CD4-positive, CD25-positive, alpha-beta regulatory T cell (primary cell): ENCODE measurements around the gene CDK18. TPM values are rescaled to one million over a fixed set of nuclear protein-coding genes. Genes with fewer than 3 reads are reported as not detected.
A peak's percentile ranks its signal among the peaks of the same experiment; 100 is the strongest.

Experiments
- ATAC-seq, 2 donors: fragments of 150-1000 bp; cut with Tn5 transposase; one replicate each; pipeline ENCODE4 v1.10.0; 2021; ENCODE audit warnings: low read depth in 2 of 2, moderate number of reproducible peaks in 2 of 2, moderate library complexity in 1 of 2
- DNase-seq, 3 donors: peaks; one replicate each; pipeline versions ENCODE4 v3.0.0 to v3.0.0-alpha.2; 2012 to 2022; ENCODE audit warnings: mixed read lengths in 1 of 3
- H3K27ac ChIP-seq: one replicate; pipeline ENCODE4 v1.7.0; 2013; ENCODE audit warnings: mild to moderate bottlenecking, low read length; ENCODE audit not compliant: insufficient read depth, poor library complexity, severe bottlenecking
- H3K27me3 ChIP-seq: one replicate; pipeline ENCODE4 v1.7.0; 2013; ENCODE audit warnings: low read length; ENCODE audit not compliant: control insufficient read depth, insufficient read depth
- H3K36me3 ChIP-seq: one replicate; pipeline ENCODE4 v1.7.0; 2013; ENCODE audit warnings: mild to moderate bottlenecking, low read length, moderate library complexity; ENCODE audit not compliant: control insufficient read depth, insufficient read depth
- H3K4me1 ChIP-seq: 2 replicates; pipeline ENCODE4 v1.7.0; 2013; ENCODE audit warnings: mild to moderate bottlenecking, low read length; ENCODE audit not compliant: insufficient read depth, control insufficient read depth, poor library complexity, severe bottlenecking
- H3K4me3 ChIP-seq: one replicate; pipeline ENCODE4 v1.7.0; 2013; ENCODE audit warnings: low read depth, mild to moderate bottlenecking, low read length, moderate library complexity
- H3K9me3 ChIP-seq, 2 experiments: 1 replicate in 1 of 2; 2 replicates in 1 of 2; pipeline ENCODE4 v1.7.0; 2013; ENCODE audit warnings: low read length in 2 of 2, mild to moderate bottlenecking in 1 of 2, moderate library complexity in 1 of 2; ENCODE audit not compliant: control insufficient read depth in 2 of 2
- H3K27ac Mint-ChIP-seq, 3 donors: one replicate each; pipeline ENCODE4 v1.8.0; 2020 to 2022; ENCODE audit warnings: mild to moderate bottlenecking in 3 of 3, mixed read lengths in 3 of 3, moderate library complexity in 2 of 3
- H3K27me3 Mint-ChIP-seq: one replicate; pipeline ENCODE4 v1.8.0; 2022; ENCODE audit warnings: mild to moderate bottlenecking, mixed read lengths
- H3K36me3 Mint-ChIP-seq: one replicate; pipeline ENCODE4 v1.8.0; 2020; ENCODE audit warnings: mixed read lengths
- H3K4me1 Mint-ChIP-seq, 4 donors: one replicate each; pipeline ENCODE4 v1.8.0; 2020 to 2022; ENCODE audit warnings: mixed read lengths in 4 of 4, mild to moderate bottlenecking in 1 of 4
- H3K4me3 Mint-ChIP-seq, 4 donors: one replicate each; pipeline ENCODE4 v1.8.0; 2020 to 2022; ENCODE audit warnings: mild to moderate bottlenecking in 4 of 4, mixed read lengths in 4 of 4, moderate library complexity in 3 of 4
- H3K9me3 Mint-ChIP-seq, 7 donors: one replicate each; pipeline ENCODE4 v1.8.0; 2020 to 2022; ENCODE audit warnings: mixed read lengths in 7 of 7, mild to moderate bottlenecking in 3 of 7, moderate library complexity in 2 of 7
- polyA plus RNA-seq, 4 donors: library from polyadenylated mRNA; unstranded; fragments of 300-500 nt; fragmentation: Illumina TruSeq; gene quantifications; one replicate each; pipeline ENCODE4 v1.2.3, GENCODE V29; 2021
- total RNA-seq: library from RNA; stranded (reverse); gene quantifications from one replicate; pipeline ENCODE4 v1.2.3, GENCODE V29; 2022

The CDK18 gene
- total and polyA plus RNA-seq, 5 donors from 2014 or later, result 0.49 TPM; not detected in 4

- Mint-ChIP-seq H3K27me3 (peaks cover 57% of the 10 kb centered on the region), H3K36me3 (peaks cover 8% of the 10 kb centered on the region), H3K4me3 (no peak overlapping the region), H3K9me3 (peaks cover 0 to 16% (median 3%) of the 10 kb centered on the region in 7 donors), H3K4me1 (no peaks in the 10 kb centered on the region), H3K27ac (no peak overlapping the region)
- Histone ChIP-seq H3K27me3 (peaks cover 27% of the 10 kb centered on the region), H3K9me3 (peaks cover 14 to 17% of the 10 kb centered on the region in 2 experiments), H3K36me3 (no peaks in the 10 kb centered on the region), H3K4me3 (no peak overlapping the region), H3K4me1 (no peaks in the 10 kb centered on the region), H3K27ac (no peak overlapping the region)
- no peak for ATAC-seq
- DNase-seq, result no peak
Observed at GRCh38 chr1:205554026-205554811, 49.8 kb downstream of the CDK18 start.

DNA sequence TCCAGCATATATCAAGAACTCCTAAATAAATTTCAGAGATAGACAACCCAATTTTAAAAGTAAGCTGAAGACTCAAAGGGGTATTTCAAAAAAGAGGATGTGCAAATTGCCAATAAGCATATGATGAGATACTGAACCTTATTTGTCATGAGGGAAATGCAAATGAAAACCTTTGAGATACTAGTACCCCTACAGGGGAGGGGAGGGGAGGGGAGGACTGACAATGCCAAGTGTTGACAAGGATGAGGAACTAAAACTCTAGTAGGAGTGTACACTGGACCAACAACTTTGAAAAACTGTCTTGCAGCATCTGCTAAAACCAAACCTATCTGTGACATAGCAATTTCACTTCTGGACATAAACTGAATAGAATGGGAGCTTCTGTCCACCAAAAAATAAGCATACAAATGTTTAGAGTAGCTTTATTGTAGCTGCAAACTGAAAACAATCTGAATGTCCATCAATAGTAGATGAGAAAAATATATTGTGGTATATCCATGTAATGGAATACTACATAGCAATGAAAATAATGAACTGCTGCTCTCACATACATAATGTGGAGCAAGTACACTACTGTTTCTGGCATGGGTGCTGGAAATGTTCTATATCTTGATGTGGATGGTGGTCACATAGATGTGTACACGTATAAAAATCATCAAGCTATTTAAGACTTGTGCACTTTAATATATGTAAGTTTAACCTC lies 57.2 kb downstream of the CDK18 start:
- H3K36me3 ChIP-seq, result no peaks in the 10 kb centered on the region
- Mint-ChIP-seq H3K27me3 (peaks cover 44% of the 10 kb centered on the region), H3K9me3 (peaks cover 0 to 18% (median 3%) of the 10 kb centered on the region in 7 donors), H3K36me3 (no peaks in the 10 kb centered on the region), H3K4me1 (no peaks in the 10 kb centered on the region), H3K4me3 (no peak overlapping the region), H3K27ac (no peak overlapping the region)
- DNase-seq, result no peak
- no peaks in the 10 kb centered on the region for H3K4me1 ChIP-seq
- no peak for ATAC-seq
- peaks cover 23% of the 10 kb centered on the region for H3K27me3 ChIP-seq
- H3K27ac ChIP-seq, result no peak overlapping the region
- H3K4me3 ChIP-seq, result no peak overlapping the region
- H3K9me3 ChIP-seq, result peaks cover 3 to 5% of the 10 kb centered on the region in 2 experiments

- Histone ChIP-seq H3K4me1 (peaks cover 4% of the 10 kb centered on the region), H3K36me3 (no peaks in the 10 kb centered on the region), H3K4me3 (no peak overlapping the region), H3K27ac (no peak overlapping the region), H3K9me3 (peaks cover 3 to 5% of the 10 kb centered on the region in 2 experiments), H3K27me3 (peaks cover 31% of the 10 kb centered on the region)
- H3K4me3 Mint-ChIP-seq, result no peak overlapping the region
- H3K27me3 Mint-ChIP-seq, result peaks cover 45% of the 10 kb centered on the region
- ATAC-seq, result no peak
- peaks cover 0 to 15% (median 3%) of the 10 kb centered on the region in 7 donors for H3K9me3 Mint-ChIP-seq
- H3K27ac Mint-ChIP-seq, result no peak overlapping the region
- no peaks in the 10 kb centered on the region for H3K36me3 Mint-ChIP-seq
- peaks cover 0 to 5% (median 2%) of the 10 kb centered on the region in 4 donors for H3K4me1 Mint-ChIP-seq
- DNase-seq, result no peak
Observed at GRCh38 chr1:205563927-205564441, 59.5 kb downstream of the CDK18 start.

DNA sequence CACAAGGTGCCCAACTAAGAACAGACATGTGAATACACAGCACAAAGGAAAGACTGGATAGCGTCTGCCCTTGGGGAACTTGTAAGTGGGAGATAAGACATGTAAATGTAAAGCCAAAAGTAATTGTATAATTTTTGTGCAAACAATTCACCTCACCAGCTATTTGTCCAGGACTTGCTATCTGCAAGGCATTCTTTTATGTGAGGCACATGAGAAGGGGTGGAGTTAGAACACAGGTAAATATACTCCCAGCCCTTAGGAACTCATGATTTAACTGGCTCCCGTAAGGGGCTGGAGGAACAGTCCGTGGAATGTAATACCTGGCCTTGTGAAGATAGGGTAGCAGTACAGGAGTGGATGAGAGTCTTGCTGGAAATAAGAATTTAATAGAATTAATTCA lies 61.3 kb downstream of the CDK18 start:
- Mint-ChIP-seq H3K4me3 (no peak overlapping the region), H3K27ac (no peak overlapping the region), H3K36me3 (no peaks in the 10 kb centered on the region), H3K27me3 (peaks cover 50% of the 10 kb centered on the region), H3K4me1 (peaks cover 0 to 11% (median 2%) of the 10 kb centered on the region in 4 donors), H3K9me3 (peaks cover 0 to 12% (median 3%) of the 10 kb centered on the region in 7 donors)
- DNase-seq (no peak), ATAC-seq (no peak)
- Histone ChIP-seq H3K27ac (no peak overlapping the region), H3K4me1 (peaks cover 4% of the 10 kb centered on the region), H3K36me3 (no peaks in the 10 kb centered on the region), H3K27me3 (peaks cover 24% of the 10 kb centered on the region), H3K4me3 (no peak overlapping the region), H3K9me3 (peaks cover 3 to 5% of the 10 kb centered on the region in 2 experiments)

- H3K4me1 ChIP-seq, result peaks cover 4% of the 10 kb centered on the region
- H3K4me3 Mint-ChIP-seq, result no peak overlapping the region
- H3K4me1 Mint-ChIP-seq, result peaks cover 0 to 11% (median 2%) of the 10 kb centered on the region in 4 donors
- H3K36me3 Mint-ChIP-seq, result no peaks in the 10 kb centered on the region
- H3K4me3 ChIP-seq, result no peak overlapping the region
- H3K9me3 ChIP-seq, result no peaks in the 10 kb centered on the region
- H3K27ac ChIP-seq, result no peak overlapping the region
- H3K27me3 ChIP-seq, result peaks cover 27% of the 10 kb centered on the region
- DNase-seq (no peak), ATAC-seq (no peak)
- peaks cover 0 to 1% (median 0%) of the 10 kb centered on the region in 7 donors for H3K9me3 Mint-ChIP-seq
- peaks cover 57% of the 10 kb centered on the region for H3K27me3 Mint-ChIP-seq
- no peak overlapping the region for H3K27ac Mint-ChIP-seq
- H3K36me3 ChIP-seq, result no peaks in the 10 kb centered on the region
Observed at GRCh38 chr1:205567716-205568115, 63.2 kb downstream of the CDK18 start.

- Histone ChIP-seq H3K4me3 (no peak overlapping the region), H3K9me3 (no peaks in the 10 kb centered on the region), H3K27me3 (peaks cover 27% of the 10 kb centered on the region), H3K4me1 (peaks cover 4% of the 10 kb centered on the region), H3K27ac (no peak overlapping the region), H3K36me3 (no peaks in the 10 kb centered on the region)
- Mint-ChIP-seq H3K4me3 (peak overlapping the region in 3 of 4 donors; percentile 46 to 52 (median 50)), H3K27me3 (peaks cover 59% of the 10 kb centered on the region), H3K9me3 (peaks cover 0 to 1% (median 0%) of the 10 kb centered on the region in 7 donors), H3K36me3 (no peaks in the 10 kb centered on the region), H3K4me1 (peaks cover 0 to 11% (median 2%) of the 10 kb centered on the region in 4 donors), H3K27ac (no peak overlapping the region)
- DNase-seq, result no peak
- ATAC-seq, result no peak
Observed at GRCh38 chr1:205568135-205568468, 63.6 kb downstream of the CDK18 start.

- ATAC-seq (no peak), DNase-seq (no peak)
- peaks cover 4% of the 10 kb centered on the region for H3K4me1 ChIP-seq
- peaks cover 27% of the 10 kb centered on the region for H3K27me3 ChIP-seq
- H3K9me3 ChIP-seq, result no peaks in the 10 kb centered on the region
- H3K27ac ChIP-seq, result no peak overlapping the region
- H3K9me3 Mint-ChIP-seq, result peaks cover 0 to 3% (median 0%) of the 10 kb centered on the region in 7 donors
- no peaks in the 10 kb centered on the region for H3K36me3 Mint-ChIP-seq
- peak overlapping the region in 3 of 4 donors; percentile 52 to 66 (median 65) for H3K4me3 Mint-ChIP-seq
- H3K27ac Mint-ChIP-seq, result no peak overlapping the region
- H3K4me1 Mint-ChIP-seq, result peaks cover 0 to 11% (median 2%) of the 10 kb centered on the region in 4 donors
- H3K27me3 Mint-ChIP-seq, result peaks cover 64% of the 10 kb centered on the region
- no peak overlapping the region for H3K4me3 ChIP-seq
- H3K36me3 ChIP-seq, result no peaks in the 10 kb centered on the region
Observed at GRCh38 chr1:205568469-205569361, 64.2 kb downstream of the CDK18 start.
